WTC11 (cell line): Measurements from ENCODE around the gene RTP2. TPM values are rescaled to one million over a fixed set of nuclear protein-coding genes. Genes with fewer than 3 reads are reported as not detected.

ENCODE experiments used
- ATAC-seq: fragments of 200-7000 bp; cut with Tn5 transposase; 2 replicates; pipeline ENCODE4 v1.10.0; 2021; ENCODE audit warnings: mild to moderate bottlenecking, moderate library complexity
- CTCF ChIA-PET: fragments of 300-600 bp; sonication (Branson Sonifier 250); formaldehyde crosslinking; loops from one replicate; lab custom pipeline; 2021; ENCODE audit warnings: antibody characterized with exemption; lab: Charles Lee
- POLR2A ChIA-PET: fragments of 350-600 bp; sonication (Branson Sonifier 250); formaldehyde crosslinking; loops from one replicate; lab custom pipeline; 2021; ENCODE audit warnings: antibody characterized with exemption; lab: Charles Lee
- DNase-seq: peaks from one replicate; pipeline ENCODE4 v3.0.0; 2021; ENCODE audit warnings: low spot score
- H3K27ac Mint-ChIP-seq: 2 replicates; pipeline ENCODE4 v1.8.0; 2021; ENCODE audit warnings: mixed read lengths
- H3K27me3 Mint-ChIP-seq: 2 replicates; pipeline ENCODE4 v1.8.0; 2021; ENCODE audit warnings: low read depth, mild to moderate bottlenecking, moderate library complexity, mixed read lengths
- H3K36me3 Mint-ChIP-seq: 2 replicates; pipeline ENCODE4 v1.8.0; 2021; ENCODE audit warnings: mixed read lengths
- H3K4me1 Mint-ChIP-seq: 2 replicates; pipeline ENCODE4 v1.8.0; 2022; ENCODE audit warnings: mixed read lengths
- H3K4me3 Mint-ChIP-seq: 2 replicates; pipeline ENCODE4 v1.8.0; 2021; ENCODE audit warnings: mild to moderate bottlenecking, moderate library complexity, mixed read lengths
- H3K9me3 Mint-ChIP-seq: 2 replicates; pipeline ENCODE4 v1.8.0; 2021; ENCODE audit warnings: mixed read lengths
- ATF1 ChIP-seq: sonication (generic); formaldehyde crosslinking; IDR thresholded peaks from 2 replicates; pipeline ENCODE4 v1.8.1; 2023; ENCODE audit warnings: mild to moderate bottlenecking, moderate library complexity, missing genetic modification reagents
- ATF6 ChIP-seq: sonication (generic); formaldehyde crosslinking; IDR thresholded peaks from 2 replicates; pipeline ENCODE4 v1.8.1; 2023; ENCODE audit warnings: mild to moderate bottlenecking, missing genetic modification reagents
- E2F1 ChIP-seq: sonication (generic); formaldehyde crosslinking; IDR thresholded peaks from 2 replicates; pipeline ENCODE4 v1.8.0; 2022; ENCODE audit warnings: mild to moderate bottlenecking, missing genetic modification reagents
- E2F4 ChIP-seq: sonication (generic); formaldehyde crosslinking; IDR thresholded peaks from 2 replicates; pipeline ENCODE4 v1.8.1; 2022; ENCODE audit warnings: low read depth, mild to moderate bottlenecking, moderate library complexity, missing genetic modification reagents, borderline replicate concordance
- GABPB1 ChIP-seq: sonication (generic); formaldehyde crosslinking; IDR thresholded peaks from 2 replicates; pipeline ENCODE4 v1.8.1; 2023; ENCODE audit warnings: mild to moderate bottlenecking, missing genetic modification reagents
- GRHL2 ChIP-seq: fragments of 250-450 bp; sonication (Bioruptor Pico); IDR thresholded peaks from 2 replicates; pipeline ENCODE4 v1.8.0; 2022; ENCODE audit warnings: mild to moderate bottlenecking, moderate library complexity; ENCODE audit not compliant: insufficient replicate concordance, severe bottlenecking
- HMGA2 ChIP-seq: fragments of 250-450 bp; sonication (Bioruptor Pico); IDR thresholded peaks from 2 replicates; pipeline ENCODE4 v1.4.0; 2021; ENCODE audit warnings: mild to moderate bottlenecking, moderate library complexity
- MAX ChIP-seq: sonication (generic); formaldehyde crosslinking; IDR thresholded peaks from 2 replicates; pipeline ENCODE4 v1.8.0; 2022; ENCODE audit warnings: mild to moderate bottlenecking, missing genetic modification reagents
- MLX ChIP-seq: sonication (generic); formaldehyde crosslinking; IDR thresholded peaks from 2 replicates; pipeline ENCODE4 v1.8.1; 2023; ENCODE audit warnings: mild to moderate bottlenecking, missing genetic modification reagents, moderate library complexity
- RELA ChIP-seq: sonication (generic); formaldehyde crosslinking; IDR thresholded peaks from 2 replicates; pipeline ENCODE4 v1.8.1; 2022; ENCODE audit warnings: missing genetic modification reagents, mild to moderate bottlenecking, borderline replicate concordance
- SOX15 ChIP-seq: fragments of 250-450 bp; sonication (Bioruptor Pico); IDR thresholded peaks from 2 replicates; pipeline ENCODE4 v1.9.0; 2021; ENCODE audit warnings: mild to moderate bottlenecking
- STAT6 ChIP-seq: sonication (generic); formaldehyde crosslinking; conservative IDR thresholded peaks from 2 replicates; pipeline ENCODE4 v1.8.1; 2023; ENCODE audit warnings: mild to moderate bottlenecking, low read depth, missing genetic modification reagents, moderate library complexity
- TEAD1 ChIP-seq: sonication (generic); formaldehyde crosslinking; IDR thresholded peaks from 2 replicates; pipeline ENCODE4 v1.8.0; 2022; ENCODE audit warnings: mild to moderate bottlenecking, missing genetic modification reagents
- TEAD4 ChIP-seq: sonication (generic); formaldehyde crosslinking; IDR thresholded peaks from 2 replicates; pipeline ENCODE4 v1.8.0; 2022; ENCODE audit warnings: mild to moderate bottlenecking, missing genetic modification reagents
- USF2 ChIP-seq: sonication (generic); formaldehyde crosslinking; IDR thresholded peaks from 2 replicates; pipeline ENCODE4 v1.8.1; 2023; ENCODE audit warnings: mild to moderate bottlenecking, missing genetic modification reagents, moderate library complexity
- ZNF121 ChIP-seq: sonication (generic); formaldehyde crosslinking; IDR thresholded peaks from 2 replicates; pipeline ENCODE4 v1.8.0; 2023; ENCODE audit warnings: missing genetic modification reagents
- ZNF512 ChIP-seq: sonication (generic); formaldehyde crosslinking; IDR thresholded peaks from 2 replicates; pipeline ENCODE4 v1.8.1; 2022; ENCODE audit warnings: missing genetic modification reagents, borderline replicate concordance
- ZSCAN18 ChIP-seq: fragments of 250-450 bp; sonication (Bioruptor Pico); IDR thresholded peaks from 2 replicates; pipeline ENCODE4 v2.1.2; 2022; ENCODE audit warnings: mild to moderate bottlenecking, moderate library complexity
- total RNA-seq: library from RNA; stranded (reverse); gene quantifications from 3 replicates; pipeline ENCODE4 v1.2.3, GENCODE V29; 2021

The RTP2 gene
- total RNA-seq, 1 experiment from 2014 or later: not detected

- Mint-ChIP-seq H3K36me3 (no peaks in the 10 kb centered on the region), H3K4me3 (no peak overlapping the region), H3K27me3 (peaks cover 8% of the 10 kb centered on the region; the same call in 1 of the 2 replicates), H3K9me3 (peaks cover 4% of the 10 kb centered on the region; the same call in 1 of the 2 replicates), H3K27ac (no peak overlapping the region), H3K4me1 (no peaks in the 10 kb centered on the region)
- POLR2A ChIA-PET: interaction anchor here (0.6 kb wide), 1 partner anchor 857 kb away, joined by 3 read pairs; no protein-coding TSS in a partner anchor
- CTCF ChIA-PET: no interaction called here
- ATAC-seq: no peak
- no peak for DNase-seq
- no peak for TF ChIP-seq TEAD4 (CRISPR knock-in tag)
- TF ChIP-seq ZNF121: no peak
- no peak for TF ChIP-seq MLX (CRISPR knock-in tag)
Measured at GRCh38 chr3:187698499-187699399, 3.6 kb downstream of the RTP2 start.

GRCh38 chr3:187696021-187696420, 6.3 kb downstream of the RTP2 start:
- no peak overlapping the region for H3K4me3 Mint-ChIP-seq
- ChIA-PET POLR2A (no interaction called here), CTCF (interaction anchor here (2.6 kb wide), 1 partner anchor 376 kb away, joined by 9 read pairs; no protein-coding TSS in a partner anchor)
- H3K9me3 Mint-ChIP-seq: peaks cover 4% of the 10 kb centered on the region; the same call in 1 of the 2 replicates
- ATAC-seq (no peak), DNase-seq (no peak)
- no peak overlapping the region for H3K27ac Mint-ChIP-seq
- peaks cover 8% of the 10 kb centered on the region; the same call in 1 of the 2 replicates for H3K27me3 Mint-ChIP-seq
- H3K4me1 Mint-ChIP-seq: no peaks in the 10 kb centered on the region
- no peaks in the 10 kb centered on the region for H3K36me3 Mint-ChIP-seq
- TF ChIP-seq SOX15 (CRISPR knock-in tag): no peak
- TF ChIP-seq GRHL2 (CRISPR knock-in tag): no peak
- TF ChIP-seq STAT6 (CRISPR knock-in tag): no peak
- TF ChIP-seq ZSCAN18 (CRISPR knock-in tag): no peak
- TF ChIP-seq ATF6 (CRISPR knock-in tag): no peak
- TF ChIP-seq HMGA2 (CRISPR knock-in tag): no peak
- no peak for TF ChIP-seq ZNF512 (CRISPR knock-in tag)
- no peak for TF ChIP-seq GABPB1 (CRISPR knock-in tag)
- TF ChIP-seq E2F1 (CRISPR knock-in tag): no peak
- no peak for TF ChIP-seq MAX
- TF ChIP-seq ATF1: no peak
- no peak for TF ChIP-seq TEAD1
- no peak for TF ChIP-seq RELA (CRISPR knock-in tag)
- TF ChIP-seq E2F4 (CRISPR knock-in tag): no peak
- no peak for TF ChIP-seq MLX (CRISPR knock-in tag)
- no peak for TF ChIP-seq USF2 (CRISPR knock-in tag)
